HCT116 (cell line): ENCODE data around the gene SPX.

ENCODE experiments used
- ATF3 ChIP-seq: IDR thresholded peaks from 2 replicates; pipeline ENCODE4 v1.6.1; 2012
- EGR1 ChIP-seq: IDR thresholded peaks from 2 replicates; pipeline ENCODE4 v1.6.1; 2012; ENCODE audit warnings: low read depth
- ELF1 ChIP-seq: IDR thresholded peaks from 2 replicates; pipeline ENCODE4 v1.6.1; 2012; ENCODE audit warnings: low read depth, borderline replicate concordance
- EZH2 ChIP-seq: fragments of 200-600 bp; sonication (generic); IDR thresholded peaks from 2 replicates; pipeline ENCODE4 v1.6.1; 2017; ENCODE audit warnings: antibody characterized with exemption, mixed run types
- POLR2A ChIP-seq: IDR thresholded peaks from 2 replicates; pipeline ENCODE4 v1.7.0; 2011; ENCODE audit warnings: borderline replicate concordance; ENCODE audit not compliant: insufficient read depth, insufficient read length; ENCODE audit errors: extremely low read depth
- POLR2AphosphoS5 ChIP-seq: IDR thresholded peaks from 2 replicates; pipeline ENCODE4 v1.6.1; 2011; ENCODE audit warnings: mild to moderate bottlenecking, low read depth, low read length, moderate library complexity
- RAD21 ChIP-seq: IDR thresholded peaks from 2 replicates; pipeline ENCODE4 v1.6.1; 2012; ENCODE audit warnings: low read depth, mild to moderate bottlenecking
- REST ChIP-seq: IDR thresholded peaks from 2 replicates; pipeline ENCODE4 v1.6.1; 2012; ENCODE audit warnings: low read depth
- SRF ChIP-seq: IDR thresholded peaks from 2 replicates; pipeline ENCODE4 v1.6.1; 2012; ENCODE audit warnings: low read depth
- ZFX ChIP-seq: fragments of 450-650 bp; IDR thresholded peaks from 2 replicates; pipeline ENCODE4 v1.6.1; 2017
- ZNF274 ChIP-seq: fragments of 200-500 bp; sonication (Bioruptor generic); IDR thresholded peaks from 2 replicates; pipeline ENCODE4 v1.6.1; 2014; ENCODE audit warnings: mild to moderate bottlenecking, low read depth, low read length, inconsistent platforms
- TF ChIP-seq, protein P1 (sequence below): IDR thresholded peaks from 2 replicates; pipeline ENCODE4 v1.6.1; 2012
- TF ChIP-seq, protein P2 (sequence below), 3 experiments: fragments of 200-600 bp in 1 of 3; sonication (generic) in 1 of 3; IDR thresholded peaks in 2 of 3; conservative IDR thresholded peaks in 1 of 3; 2 replicates each; pipeline ENCODE4 v1.5.1; 2012 to 2017; ENCODE audit warnings: low read depth in 2 of 3, low read length in 2 of 3, antibody characterized with exemption in 1 of 3, borderline replicate concordance in 1 of 3, control low read depth in 1 of 3, mild to moderate bottlenecking in 1 of 3, mixed read lengths in 1 of 3, mixed run types in 1 of 3, moderate library complexity in 1 of 3; ENCODE audit not compliant: insufficient read depth in 1 of 3
- TF ChIP-seq, protein P3 (sequence below): IDR thresholded peaks from 2 replicates; pipeline ENCODE4 v1.6.1; 2011; ENCODE audit warnings: mild to moderate bottlenecking, low read length, moderate library complexity; ENCODE audit not compliant: insufficient replicate concordance; ENCODE audit errors: extremely low read depth

- TF ChIP-seq ZNF274 (no peak), POLR2AphosphoS5 (no peak), POLR2A (no peak), SRF (no peak), ZFX (no peak), EZH2 (no peak), RAD21 (no peak), ELF1 (no peak), ATF3 (no peak), EGR1 (no peak), REST (no peak)
- TF ChIP-seq, protein P1, sequence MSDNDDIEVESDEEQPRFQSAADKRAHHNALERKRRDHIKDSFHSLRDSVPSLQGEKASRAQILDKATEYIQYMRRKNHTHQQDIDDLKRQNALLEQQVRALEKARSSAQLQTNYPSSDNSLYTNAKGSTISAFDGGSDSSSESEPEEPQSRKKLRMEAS = no peak
- TF ChIP-seq, protein P2, sequence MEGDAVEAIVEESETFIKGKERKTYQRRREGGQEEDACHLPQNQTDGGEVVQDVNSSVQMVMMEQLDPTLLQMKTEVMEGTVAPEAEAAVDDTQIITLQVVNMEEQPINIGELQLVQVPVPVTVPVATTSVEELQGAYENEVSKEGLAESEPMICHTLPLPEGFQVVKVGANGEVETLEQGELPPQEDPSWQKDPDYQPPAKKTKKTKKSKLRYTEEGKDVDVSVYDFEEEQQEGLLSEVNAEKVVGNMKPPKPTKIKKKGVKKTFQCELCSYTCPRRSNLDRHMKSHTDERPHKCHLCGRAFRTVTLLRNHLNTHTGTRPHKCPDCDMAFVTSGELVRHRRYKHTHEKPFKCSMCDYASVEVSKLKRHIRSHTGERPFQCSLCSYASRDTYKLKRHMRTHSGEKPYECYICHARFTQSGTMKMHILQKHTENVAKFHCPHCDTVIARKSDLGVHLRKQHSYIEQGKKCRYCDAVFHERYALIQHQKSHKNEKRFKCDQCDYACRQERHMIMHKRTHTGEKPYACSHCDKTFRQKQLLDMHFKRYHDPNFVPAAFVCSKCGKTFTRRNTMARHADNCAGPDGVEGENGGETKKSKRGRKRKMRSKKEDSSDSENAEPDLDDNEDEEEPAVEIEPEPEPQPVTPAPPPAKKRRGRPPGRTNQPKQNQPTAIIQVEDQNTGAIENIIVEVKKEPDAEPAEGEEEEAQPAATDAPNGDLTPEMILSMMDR (IDR thresholded peaks at IDR 0.05 in 2 of 3, conservative IDR thresholded peaks at IDR 0.05 in 1 of 3; ENCODE audit: borderline replicate concordance in 1 of 3, insufficient read depth in 1 of 3, low read depth in 2 of 3, low read length in 2 of 3) = no peak
- TF ChIP-seq, protein P3, sequence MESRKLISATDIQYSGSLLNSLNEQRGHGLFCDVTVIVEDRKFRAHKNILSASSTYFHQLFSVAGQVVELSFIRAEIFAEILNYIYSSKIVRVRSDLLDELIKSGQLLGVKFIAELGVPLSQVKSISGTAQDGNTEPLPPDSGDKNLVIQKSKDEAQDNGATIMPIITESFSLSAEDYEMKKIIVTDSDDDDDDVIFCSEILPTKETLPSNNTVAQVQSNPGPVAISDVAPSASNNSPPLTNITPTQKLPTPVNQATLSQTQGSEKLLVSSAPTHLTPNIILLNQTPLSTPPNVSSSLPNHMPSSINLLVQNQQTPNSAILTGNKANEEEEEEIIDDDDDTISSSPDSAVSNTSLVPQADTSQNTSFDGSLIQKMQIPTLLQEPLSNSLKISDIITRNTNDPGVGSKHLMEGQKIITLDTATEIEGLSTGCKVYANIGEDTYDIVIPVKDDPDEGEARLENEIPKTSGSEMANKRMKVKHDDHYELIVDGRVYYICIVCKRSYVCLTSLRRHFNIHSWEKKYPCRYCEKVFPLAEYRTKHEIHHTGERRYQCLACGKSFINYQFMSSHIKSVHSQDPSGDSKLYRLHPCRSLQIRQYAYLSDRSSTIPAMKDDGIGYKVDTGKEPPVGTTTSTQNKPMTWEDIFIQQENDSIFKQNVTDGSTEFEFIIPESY = no peak
These were observed 18.2 kb upstream of the SPX start for GRCh38 chr12:21507849-21508248.
